ENCODE results near the gene CADM3. TPM values are rescaled to one million over a fixed set of nuclear protein-coding genes. Genes with fewer than 3 reads are reported as not detected.

The CADM3 gene
- not detected for total RNA-seq

GRCh38 chr1:159171254-159171687 is at the start of gene CADM3:
Gene CADM3 (plus strand): TSS chr1:159171615. CDS start chr1:159171766, 151 bp downstream.
- ATAC-seq (no peak), DNase-seq (no peak)
- H3K36me3 Mint-ChIP-seq (ENCODE audit: low read depth) = no peaks in the 10 kb centered on the region
- no peaks in the 10 kb centered on the region for H3K9me3 Mint-ChIP-seq
- TF ChIP-seq CTCF (IDR thresholded peaks at IDR 0.05) = no peak
- ChIA-PET POLR2A (no interaction called here), CTCF (interaction anchor here (1.5 kb wide), 1 partner anchor 27 kb away, joined by 3 read pairs; no protein-coding TSS in a partner anchor)
- peaks cover 3% of the 10 kb centered on the region for H3K4me1 Mint-ChIP-seq (ENCODE audit: low read depth)
- intact Hi-C loops (cut with micrococcal nuclease) = no loop called here
- H3K27ac Mint-ChIP-seq = no peak within 1 kb of the TSS
- peaks cover 56% of the 10 kb centered on the region for H3K27me3 Mint-ChIP-seq
- no peak within 1 kb of the TSS for H3K4me3 Mint-ChIP-seq

- ChIA-PET POLR2A (no interaction called here), CTCF (interaction anchor here (1.1 to 4.1 kb wide), 2 partner anchors 8 to 11 kb away, joined by 3 to 20 read pairs; no protein-coding TSS in a partner anchor)
Measured at GRCh38 chr1:159122005-159122621, 49.3 kb upstream of the CADM3 start.

GRCh38 chr1:159123587-159123986 is 47.8 kb upstream of the CADM3 start:
- POLR2A ChIA-PET = no interaction called here
- H3K27me3 Mint-ChIP-seq = peaks cover 31% of the 10 kb centered on the region

More at GRCh38 chr1:159122005-159122621, 49.3 kb upstream of the CADM3 start:
- intact Hi-C loops (cut with micrococcal nuclease) = no loop called here
- no peak overlapping the region for H3K4me3 Mint-ChIP-seq
- H3K9me3 Mint-ChIP-seq = no peaks in the 10 kb centered on the region
- no peak for TF ChIP-seq CTCF (IDR thresholded peaks at IDR 0.05)
- H3K4me1 Mint-ChIP-seq (ENCODE audit: low read depth) = peaks cover 3% of the 10 kb centered on the region
- H3K27me3 Mint-ChIP-seq = peaks cover 31% of the 10 kb centered on the region
- DNase-seq (no peak), ATAC-seq (no peak)
- H3K36me3 Mint-ChIP-seq (ENCODE audit: low read depth) = no peaks in the 10 kb centered on the region
- H3K27ac Mint-ChIP-seq = no peak overlapping the region

GRCh38 chr1:159132271-159132881 is 39.0 kb upstream of the CADM3 start:
- H3K27ac Mint-ChIP-seq = no peak overlapping the region
- H3K4me1 Mint-ChIP-seq (ENCODE audit: low read depth) = no peaks in the 10 kb centered on the region
- intact Hi-C loops (cut with micrococcal nuclease) = loop anchor here (5.0 kb wide), 1 partner anchor 80 kb away; no protein-coding TSS in a partner anchor
- H3K4me3 Mint-ChIP-seq = no peak overlapping the region
- ATAC-seq (peak; percentile 55), DNase-seq (peak; percentile 71)
- ChIA-PET POLR2A (no interaction called here), CTCF (interaction anchor here (0.6 to 11.4 kb wide), 22 partner anchors 8 to 875 kb away, joined by 3 to 202 read pairs (median 4); no protein-coding TSS in a partner anchor)
- no peaks in the 10 kb centered on the region for H3K36me3 Mint-ChIP-seq (ENCODE audit: low read depth)
- H3K9me3 Mint-ChIP-seq = no peaks in the 10 kb centered on the region
- TF ChIP-seq CTCF (IDR thresholded peaks at IDR 0.05) = peak; percentile 88
- H3K27me3 Mint-ChIP-seq = peaks cover 4% of the 10 kb centered on the region

More at GRCh38 chr1:159123587-159123986, 47.8 kb upstream of the CADM3 start:
- Mint-ChIP-seq H3K27ac (no peak overlapping the region), H3K36me3 (ENCODE audit: low read depth) (no peaks in the 10 kb centered on the region), H3K4me3 (no peak overlapping the region), H3K9me3 (no peaks in the 10 kb centered on the region), H3K4me1 (ENCODE audit: low read depth) (peaks cover 3% of the 10 kb centered on the region)
- ATAC-seq (no peak), DNase-seq (no peak)
- TF ChIP-seq CTCF (IDR thresholded peaks at IDR 0.05) = no peak
- intact Hi-C loops (cut with micrococcal nuclease) = no loop called here
- CTCF ChIA-PET = interaction anchor here (1.1 to 4.1 kb wide), 4 partner anchors 9 to 90 kb away, joined by 3 to 20 read pairs (median 4); no protein-coding TSS in a partner anchor

- POLR2A ChIA-PET = no interaction called here
- Mint-ChIP-seq H3K4me3 (no peak overlapping the region), H3K9me3 (no peaks in the 10 kb centered on the region), H3K36me3 (ENCODE audit: low read depth) (no peaks in the 10 kb centered on the region), H3K27me3 (peaks cover 24% of the 10 kb centered on the region), H3K4me1 (ENCODE audit: low read depth) (no peaks in the 10 kb centered on the region), H3K27ac (no peak overlapping the region)
- intact Hi-C loops (cut with micrococcal nuclease) = no loop called here
- ATAC-seq (no peak), DNase-seq (no peak)
- TF ChIP-seq CTCF (IDR thresholded peaks at IDR 0.05) = no peak
- CTCF ChIA-PET = interaction anchor here (1.0 to 1.2 kb wide), 2 partner anchors 8 to 70 kb away, joined by 3 to 5 read pairs; no protein-coding TSS in a partner anchor
Measured at GRCh38 chr1:159140474-159140873, 30.9 kb upstream of the CADM3 start.

Measured in activated CD8-positive, alpha-beta T cell treated with anti-CD3 and anti-CD28 coated beads for 36 hours (primary cell).